Upper lobe of left lung (tissue), 4 donors: ENCODE measurements around the gene CYP20A1.

Experiments
- POLR2AphosphoS5 ChIP-seq, 2 donors: sonication (generic); formaldehyde crosslinking; IDR thresholded peaks; one replicate each; pipeline ENCODE4 v1.5.1; 2017; ENCODE audit warnings: antibody characterized with exemption in 2 of 2
- TF ChIP-seq, protein P1 (sequence below), 6 experiments: fragments of 450-650 bp in 4 of 6; fragments of 200-600 bp in 2 of 6; sonication (generic) in 2 of 6; IDR thresholded peaks; one replicate each; pipeline ENCODE4 v1.5.1; 2016 to 2019; ENCODE audit warnings: antibody characterized with exemption in 6 of 6

- TF ChIP-seq, protein P1, sequence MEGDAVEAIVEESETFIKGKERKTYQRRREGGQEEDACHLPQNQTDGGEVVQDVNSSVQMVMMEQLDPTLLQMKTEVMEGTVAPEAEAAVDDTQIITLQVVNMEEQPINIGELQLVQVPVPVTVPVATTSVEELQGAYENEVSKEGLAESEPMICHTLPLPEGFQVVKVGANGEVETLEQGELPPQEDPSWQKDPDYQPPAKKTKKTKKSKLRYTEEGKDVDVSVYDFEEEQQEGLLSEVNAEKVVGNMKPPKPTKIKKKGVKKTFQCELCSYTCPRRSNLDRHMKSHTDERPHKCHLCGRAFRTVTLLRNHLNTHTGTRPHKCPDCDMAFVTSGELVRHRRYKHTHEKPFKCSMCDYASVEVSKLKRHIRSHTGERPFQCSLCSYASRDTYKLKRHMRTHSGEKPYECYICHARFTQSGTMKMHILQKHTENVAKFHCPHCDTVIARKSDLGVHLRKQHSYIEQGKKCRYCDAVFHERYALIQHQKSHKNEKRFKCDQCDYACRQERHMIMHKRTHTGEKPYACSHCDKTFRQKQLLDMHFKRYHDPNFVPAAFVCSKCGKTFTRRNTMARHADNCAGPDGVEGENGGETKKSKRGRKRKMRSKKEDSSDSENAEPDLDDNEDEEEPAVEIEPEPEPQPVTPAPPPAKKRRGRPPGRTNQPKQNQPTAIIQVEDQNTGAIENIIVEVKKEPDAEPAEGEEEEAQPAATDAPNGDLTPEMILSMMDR (IDR thresholded peaks at IDR 0.05) = no peak
- TF ChIP-seq POLR2AphosphoS5 (IDR thresholded peaks at IDR 0.05) = no peak
Observed at GRCh38 chr2:203330434-203330833, 91.6 kb downstream of the CYP20A1 start.
